AG04450 (cell line): ENCODE results near the gene CEP164. TPM values are rescaled to one million over a fixed set of nuclear protein-coding genes. Genes with fewer than 3 reads are reported as not detected.

ENCODE experiments used
- CTCF ChIA-PET: fragments of 300-600, 350-600 bp; formaldehyde crosslinking; extraction: SDS; loops from one replicate; lab custom pipeline; 2022; ENCODE audit warnings: antibody characterized with exemption, inconsistent platforms; lab: Charles Lee
- POLR2A ChIA-PET: fragments of 350-600 bp; formaldehyde crosslinking; extraction: SDS; loops from one replicate; lab custom pipeline; 2021; ENCODE audit warnings: antibody characterized with exemption, inconsistent platforms; lab: Yijun Ruan, JAX
- DNase-seq: peaks from one replicate; pipeline ENCODE4 v3.0.0-alpha.2; 2011; ENCODE audit warnings: low read depth, low spot score
- H3K27ac ChIP-seq: one replicate; pipeline ENCODE4 v1.5.1; 2012; ENCODE audit warnings: low read depth, low read length, control low read depth
- H3K27me3 ChIP-seq: one replicate; pipeline ENCODE4 v1.6.0; 2012; ENCODE audit warnings: low read length; ENCODE audit not compliant: control insufficient read depth, insufficient read depth
- H3K4me3 ChIP-seq: 2 replicates; pipeline ENCODE4 v1.5.1; 2011; ENCODE audit warnings: mild to moderate bottlenecking, low read depth, low read length, control low read depth
- H3K9me3 ChIP-seq: 2 replicates; pipeline ENCODE4 v1.5.1; 2012; ENCODE audit warnings: low read length; ENCODE audit not compliant: control insufficient read depth, insufficient read depth
- polyA plus RNA-seq: library from polyadenylated mRNA; depleted of rRNA; stranded (reverse); fragments of >200 nt; gene quantifications from 2 replicates; pipeline ENCODE4 v1.2.3, GENCODE V29; 2011
- TF ChIP-seq, protein P1 (sequence below): IDR thresholded peaks from 2 replicates; pipeline ENCODE4 v1.5.1; 2011; ENCODE audit warnings: low read depth, low read length, control low read depth, inconsistent platforms

CEP164 gene
- polyA plus RNA-seq, 1 experiment, result 22.5 TPM

DNA sequence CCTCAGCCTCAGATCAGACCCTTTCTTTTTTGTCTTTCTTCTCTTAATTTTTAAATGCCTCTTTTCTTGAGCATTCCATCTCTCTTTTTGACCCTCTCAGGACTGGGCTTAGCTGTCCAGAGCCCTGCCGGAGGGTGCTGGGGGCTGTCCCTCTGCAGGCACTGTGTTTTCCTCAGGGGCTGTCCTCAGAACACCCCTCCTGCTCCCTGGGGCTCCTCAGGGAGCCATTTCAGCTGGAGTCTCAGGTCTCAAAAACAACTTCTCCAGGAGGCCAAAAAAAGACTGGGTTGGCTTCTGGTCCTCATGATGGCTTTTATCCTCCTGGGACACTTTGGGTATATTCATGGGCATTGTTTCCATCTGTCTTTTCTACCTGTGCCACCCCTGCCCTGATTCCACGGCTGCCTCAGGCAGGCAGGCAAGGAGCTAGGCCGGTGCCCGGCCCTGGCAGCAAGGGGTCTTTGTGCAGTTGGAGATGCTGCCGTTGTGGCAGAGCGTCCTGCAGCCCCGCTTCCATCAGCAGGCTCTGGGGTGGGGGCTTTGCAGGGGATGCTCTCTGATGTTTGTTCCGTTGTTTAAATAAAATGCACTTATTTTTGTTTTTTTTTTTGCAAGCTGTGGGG lies 85.1 kb downstream of the CEP164 start:
- ChIA-PET POLR2A (interaction anchor here (0.6 kb wide), 1 partner anchor 998 kb away, joined by 4 read pairs; no protein-coding TSS in a partner anchor), CTCF (interaction anchor here (8.2 kb wide), 1 partner anchor 13 kb away, joined by 74 read pairs; no protein-coding TSS in a partner anchor)
- Histone ChIP-seq H3K9me3 (no peaks in the 10 kb centered on the region), H3K4me3 (no peak overlapping the region), H3K27ac (no peak overlapping the region), H3K27me3 (no peaks in the 10 kb centered on the region)
- DNase-seq, result no peak
- TF ChIP-seq, protein P1, sequence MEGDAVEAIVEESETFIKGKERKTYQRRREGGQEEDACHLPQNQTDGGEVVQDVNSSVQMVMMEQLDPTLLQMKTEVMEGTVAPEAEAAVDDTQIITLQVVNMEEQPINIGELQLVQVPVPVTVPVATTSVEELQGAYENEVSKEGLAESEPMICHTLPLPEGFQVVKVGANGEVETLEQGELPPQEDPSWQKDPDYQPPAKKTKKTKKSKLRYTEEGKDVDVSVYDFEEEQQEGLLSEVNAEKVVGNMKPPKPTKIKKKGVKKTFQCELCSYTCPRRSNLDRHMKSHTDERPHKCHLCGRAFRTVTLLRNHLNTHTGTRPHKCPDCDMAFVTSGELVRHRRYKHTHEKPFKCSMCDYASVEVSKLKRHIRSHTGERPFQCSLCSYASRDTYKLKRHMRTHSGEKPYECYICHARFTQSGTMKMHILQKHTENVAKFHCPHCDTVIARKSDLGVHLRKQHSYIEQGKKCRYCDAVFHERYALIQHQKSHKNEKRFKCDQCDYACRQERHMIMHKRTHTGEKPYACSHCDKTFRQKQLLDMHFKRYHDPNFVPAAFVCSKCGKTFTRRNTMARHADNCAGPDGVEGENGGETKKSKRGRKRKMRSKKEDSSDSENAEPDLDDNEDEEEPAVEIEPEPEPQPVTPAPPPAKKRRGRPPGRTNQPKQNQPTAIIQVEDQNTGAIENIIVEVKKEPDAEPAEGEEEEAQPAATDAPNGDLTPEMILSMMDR, result no peak

DNA sequence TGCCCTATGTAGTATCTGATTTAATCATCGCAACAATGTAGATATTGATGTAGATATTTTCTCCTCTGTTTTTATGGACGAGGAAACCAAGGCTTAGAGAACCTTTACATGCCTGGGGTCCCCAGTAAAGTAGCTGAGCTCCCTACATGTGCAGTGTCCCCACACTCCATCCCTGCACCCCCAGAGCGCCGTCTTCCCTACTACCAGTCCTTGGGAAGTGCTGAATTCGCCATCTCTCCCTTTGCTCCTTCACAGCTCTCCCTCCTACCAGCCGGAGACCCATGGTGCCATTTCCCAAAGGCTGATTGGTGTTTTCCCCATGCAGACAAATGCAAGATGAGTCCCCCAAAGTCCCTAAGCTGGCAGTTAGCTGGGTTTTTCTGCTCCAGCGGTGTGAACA lies 86.0 kb downstream of the CEP164 start:
- ChIA-PET POLR2A (no interaction called here), CTCF (interaction anchor here (8.2 kb wide), 1 partner anchor 12 kb away, joined by 74 read pairs; no protein-coding TSS in a partner anchor)
- Histone ChIP-seq H3K4me3 (no peak overlapping the region), H3K27me3 (peaks cover 2% of the 10 kb centered on the region), H3K9me3 (no peaks in the 10 kb centered on the region), H3K27ac (no peak overlapping the region)
- TF ChIP-seq, protein P1, result no peak
- no peak for DNase-seq

DNA sequence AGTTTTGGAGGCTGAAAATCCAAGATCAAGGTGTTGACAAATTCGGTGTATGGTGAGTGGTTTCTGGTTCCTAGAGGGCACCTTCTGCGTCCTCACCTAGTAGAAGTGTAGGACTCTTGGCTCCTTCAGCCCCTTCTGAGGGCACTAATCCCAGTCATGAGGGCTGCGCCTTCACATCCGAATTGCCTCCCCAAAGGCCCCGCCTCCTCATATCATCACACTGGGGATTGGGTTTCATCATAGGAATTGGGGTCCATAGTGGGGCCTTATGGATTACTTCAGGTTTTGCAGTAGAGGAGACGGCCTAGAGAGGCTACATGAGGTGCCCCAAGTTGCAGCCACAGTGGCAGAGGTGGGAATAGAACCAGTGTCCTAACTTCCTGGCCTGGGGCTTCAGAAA lies 87.1 kb downstream of the CEP164 start:
- ChIA-PET POLR2A (no interaction called here), CTCF (interaction anchor here (8.2 kb wide), 1 partner anchor 11 kb away, joined by 74 read pairs; no protein-coding TSS in a partner anchor)
- H3K9me3 ChIP-seq, result no peaks in the 10 kb centered on the region
- peaks cover 2% of the 10 kb centered on the region for H3K27me3 ChIP-seq
- H3K4me3 ChIP-seq, result no peak overlapping the region
- DNase-seq, result no peak
- no peak overlapping the region for H3K27ac ChIP-seq
- TF ChIP-seq, protein P1, result no peak

DNA sequence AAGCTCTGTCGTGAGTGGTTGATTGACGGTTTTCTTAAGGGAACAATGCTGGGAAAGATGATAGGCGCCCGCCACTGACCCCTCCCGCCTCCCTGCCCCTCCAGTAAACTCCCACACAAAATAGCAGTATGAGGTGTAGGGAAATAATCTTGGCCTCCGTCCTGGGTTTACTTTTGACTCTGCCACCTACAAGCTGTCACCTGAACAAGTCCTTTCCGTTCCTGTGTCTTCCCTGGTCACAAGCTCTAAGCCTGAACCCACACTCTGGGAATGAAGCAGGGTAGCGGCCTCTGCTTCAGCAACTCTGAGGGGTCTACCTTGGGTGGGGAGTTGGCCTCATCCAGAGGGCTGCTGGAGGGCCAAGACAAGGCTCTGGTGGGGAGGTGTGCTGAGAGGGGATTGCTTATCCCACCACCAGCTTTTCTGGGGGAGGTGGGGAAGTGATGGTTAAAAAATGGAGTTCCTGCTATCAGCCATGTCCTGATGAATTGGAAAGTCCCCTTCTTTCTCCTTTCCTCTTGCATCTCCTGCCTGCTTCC lies 87.8 kb downstream of the CEP164 start:
- POLR2A ChIA-PET, result no interaction called here
- Histone ChIP-seq H3K27ac (no peak overlapping the region), H3K9me3 (no peaks in the 10 kb centered on the region), H3K4me3 (no peak overlapping the region), H3K27me3 (peaks cover 2% of the 10 kb centered on the region)
- CTCF ChIA-PET, result interaction anchor here (8.2 kb wide), 1 partner anchor 10 kb away, joined by 74 read pairs; no protein-coding TSS in a partner anchor
- no peak for DNase-seq
- TF ChIP-seq, protein P1, result no peak

GRCh38 chr11:117417342-117417741 lies 89.7 kb downstream of the CEP164 start:
- Histone ChIP-seq H3K9me3 (no peaks in the 10 kb centered on the region), H3K27me3 (peaks cover 4% of the 10 kb centered on the region), H3K27ac (no peak overlapping the region), H3K4me3 (no peak overlapping the region)
- TF ChIP-seq, protein P1, result no peak
- no peak for DNase-seq
- ChIA-PET POLR2A (no interaction called here), CTCF (interaction anchor here (8.2 kb wide), 1 partner anchor 9 kb away, joined by 74 read pairs; no protein-coding TSS in a partner anchor)
